HG02852 (cell line): ENCODE data around the gene DSEL.
A peak's percentile ranks its signal among the peaks of the same experiment; 100 is the strongest.

Experiments
- ATAC-seq: cut with Tn5 transposase; IDR thresholded peaks from one replicate; pipeline ENCODE4 v1.9.1; 2021; ENCODE audit warnings: mild to moderate bottlenecking, moderate library complexity; ENCODE audit not compliant: unreplicated experiment

Gene DSEL

DNA sequence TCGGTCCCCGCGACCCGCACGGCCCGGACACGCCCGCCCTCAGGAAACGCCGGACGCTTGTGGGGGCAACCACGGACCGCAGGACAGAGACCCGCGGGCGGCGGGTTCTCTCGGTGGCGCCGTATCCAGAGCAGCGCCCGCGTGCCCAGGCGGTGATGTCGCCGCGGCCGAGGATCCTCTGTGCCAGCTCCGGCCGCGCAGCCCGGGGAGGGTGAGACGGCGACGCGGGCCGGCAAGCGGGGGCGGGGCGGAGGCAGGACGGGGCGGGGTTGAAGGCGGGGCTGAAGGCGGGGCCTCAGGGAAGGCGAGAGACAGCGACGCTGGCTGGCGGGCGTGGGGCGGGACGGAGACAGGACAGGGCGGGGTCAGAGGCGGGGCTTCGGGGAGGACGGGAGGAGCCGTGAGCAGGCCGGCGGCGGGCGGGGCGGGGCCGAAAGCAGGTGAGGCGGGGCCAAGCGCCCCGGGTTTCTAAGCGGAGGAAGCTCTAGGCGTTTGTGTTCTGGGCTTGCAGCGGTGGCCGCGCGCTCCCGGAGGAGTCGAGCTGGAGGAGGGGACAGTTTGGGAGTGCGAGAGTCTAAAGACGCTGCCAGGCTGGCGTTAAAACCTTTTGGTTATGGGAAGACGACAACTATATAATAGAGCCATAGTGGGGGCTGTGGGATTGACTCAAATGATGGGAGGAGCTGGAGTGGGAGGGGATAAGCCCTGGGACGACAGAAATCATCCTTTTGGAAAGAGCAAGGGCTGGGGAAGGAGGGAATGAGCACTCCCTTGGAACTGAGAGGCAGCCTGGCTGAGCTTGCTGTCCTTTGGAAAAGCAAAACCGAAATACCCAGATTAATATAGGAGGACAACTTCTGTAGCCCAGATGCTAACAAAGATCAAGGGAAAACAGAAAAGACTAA, at the start of gene DSEL:
Gene DSEL (minus strand): TSS at position 182 of the 905 bp plus-strand sequence. CDS start 2,112 bp downstream, outside the sequence.
- peak; percentile 92 for ATAC-seq

DNA sequence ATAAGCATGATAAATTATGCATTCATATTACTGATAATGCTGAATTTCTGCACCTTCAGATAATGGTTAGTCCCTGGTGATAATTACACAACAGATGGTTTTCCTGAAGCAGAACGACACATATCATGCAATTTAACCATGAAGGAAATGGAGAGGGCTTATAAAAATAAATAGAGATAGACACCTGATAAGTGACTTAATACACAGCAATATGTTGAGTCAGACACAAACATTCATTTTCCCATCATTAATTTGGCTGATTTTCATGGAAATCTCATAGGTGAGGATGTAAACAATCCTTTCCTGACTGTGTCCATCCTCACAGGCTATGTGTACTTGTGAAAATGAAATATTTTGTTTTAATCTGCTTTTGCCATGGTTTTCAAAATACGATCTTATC, 36.9 kb upstream of the DSEL start:
- no peak for ATAC-seq

DNA sequence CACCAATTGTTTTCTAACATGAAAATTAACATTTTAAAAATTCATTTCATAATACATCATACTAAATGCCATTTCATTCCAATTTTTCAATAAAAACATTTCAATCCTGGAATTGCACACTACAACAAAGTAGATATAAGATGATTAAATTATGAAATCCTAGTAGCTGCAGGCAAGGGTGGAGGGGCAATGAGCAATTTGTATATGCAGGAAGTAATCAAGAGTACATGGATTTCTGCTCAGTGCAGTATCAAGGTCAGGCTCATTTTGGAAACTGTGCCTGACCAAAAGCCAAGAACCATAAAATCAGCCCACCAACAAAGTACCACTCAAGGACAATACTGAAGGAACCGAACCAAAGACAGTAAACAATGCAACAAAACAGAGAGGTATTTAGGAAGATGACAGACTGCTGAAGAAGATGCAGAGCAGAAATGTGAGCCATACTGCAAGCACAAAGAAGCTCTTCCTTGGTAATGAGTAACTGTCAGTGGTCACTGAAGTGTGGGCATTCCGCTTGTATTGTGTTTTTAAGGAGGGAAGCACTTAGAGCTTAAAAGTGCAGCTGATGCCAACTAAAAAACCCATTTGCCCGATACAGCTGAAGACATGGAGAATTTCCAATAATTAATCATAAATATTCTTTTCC, 34.5 kb upstream of the DSEL start:
- no peak for ATAC-seq

DNA sequence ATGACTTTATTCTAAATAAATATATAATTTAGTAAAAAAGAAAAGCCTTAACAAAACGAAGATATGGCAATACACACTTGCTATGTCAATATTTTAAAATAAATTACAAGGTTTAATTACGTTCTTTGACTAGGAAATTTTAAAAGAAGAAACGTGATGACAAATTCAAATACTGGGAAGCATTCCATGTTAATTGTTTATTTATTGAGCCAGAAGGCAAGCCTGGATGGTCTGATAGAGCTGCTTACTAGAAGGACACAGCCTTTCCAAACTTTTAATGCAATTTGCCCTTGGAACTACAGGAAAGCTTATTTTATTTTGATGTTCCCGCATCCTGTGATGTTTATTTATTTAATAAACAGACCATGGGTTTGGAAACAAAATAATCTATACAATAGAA, 33.4 kb upstream of the DSEL start:
- ATAC-seq: no peak

DNA sequence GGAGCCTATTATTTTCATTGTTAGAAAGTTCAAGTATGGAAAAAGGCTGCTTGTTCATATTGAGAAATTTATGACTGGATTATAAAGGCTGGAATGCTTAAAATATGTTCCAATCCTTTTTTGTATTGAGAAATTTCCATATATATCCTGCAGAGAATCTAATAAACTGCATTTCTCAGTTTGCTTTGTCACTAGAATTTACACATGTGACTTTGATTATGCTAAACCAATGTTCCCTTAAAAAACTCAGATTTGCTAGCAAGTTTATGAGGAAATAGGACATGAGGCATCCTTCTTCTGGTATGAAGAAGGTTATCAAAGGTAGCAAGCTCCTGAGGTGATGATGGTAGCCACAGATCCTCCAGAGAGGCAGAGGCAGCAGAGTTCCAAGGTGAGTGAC, 29.2 kb upstream of the DSEL start:
- ATAC-seq: no peak

DNA sequence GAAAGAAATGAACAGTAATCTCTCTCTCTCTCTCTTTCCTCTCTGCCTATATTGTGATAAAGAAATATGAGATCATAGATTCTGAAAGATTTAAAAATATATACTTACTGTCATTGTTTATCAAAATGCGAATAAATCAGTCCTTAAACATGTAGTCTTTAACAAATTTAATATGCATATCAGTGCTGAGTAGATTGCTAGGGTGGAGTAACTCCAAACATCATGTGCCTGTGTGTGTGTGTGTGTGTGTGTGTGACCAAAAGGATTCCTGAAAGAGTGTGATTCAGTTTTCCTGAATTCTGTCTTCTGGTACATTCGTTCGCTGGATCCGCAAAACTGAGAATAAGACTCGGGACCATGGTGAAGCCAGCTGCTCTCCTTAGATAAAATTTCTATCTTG, 24.0 kb upstream of the DSEL start:
- ATAC-seq: no peak

DNA sequence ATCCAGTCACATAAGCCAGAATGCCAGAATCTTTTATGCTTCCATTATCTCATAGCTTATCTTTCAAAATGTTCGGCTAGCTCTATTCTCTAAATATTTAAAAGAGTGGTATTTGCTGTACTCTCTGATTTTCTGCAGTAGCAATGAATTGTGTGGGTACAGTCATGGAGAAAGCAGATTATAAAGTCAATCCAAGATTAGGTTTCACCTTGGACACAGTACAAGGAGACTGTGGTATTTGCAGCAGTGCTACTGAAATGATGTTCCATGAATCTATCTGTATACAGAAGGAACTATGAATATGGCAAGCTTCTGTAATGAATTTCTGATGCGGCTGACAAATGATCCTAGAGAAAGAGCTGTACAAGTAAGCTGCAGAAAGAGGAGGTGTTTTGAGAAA, 15.4 kb upstream of the DSEL start:
- no peak for ATAC-seq

DNA sequence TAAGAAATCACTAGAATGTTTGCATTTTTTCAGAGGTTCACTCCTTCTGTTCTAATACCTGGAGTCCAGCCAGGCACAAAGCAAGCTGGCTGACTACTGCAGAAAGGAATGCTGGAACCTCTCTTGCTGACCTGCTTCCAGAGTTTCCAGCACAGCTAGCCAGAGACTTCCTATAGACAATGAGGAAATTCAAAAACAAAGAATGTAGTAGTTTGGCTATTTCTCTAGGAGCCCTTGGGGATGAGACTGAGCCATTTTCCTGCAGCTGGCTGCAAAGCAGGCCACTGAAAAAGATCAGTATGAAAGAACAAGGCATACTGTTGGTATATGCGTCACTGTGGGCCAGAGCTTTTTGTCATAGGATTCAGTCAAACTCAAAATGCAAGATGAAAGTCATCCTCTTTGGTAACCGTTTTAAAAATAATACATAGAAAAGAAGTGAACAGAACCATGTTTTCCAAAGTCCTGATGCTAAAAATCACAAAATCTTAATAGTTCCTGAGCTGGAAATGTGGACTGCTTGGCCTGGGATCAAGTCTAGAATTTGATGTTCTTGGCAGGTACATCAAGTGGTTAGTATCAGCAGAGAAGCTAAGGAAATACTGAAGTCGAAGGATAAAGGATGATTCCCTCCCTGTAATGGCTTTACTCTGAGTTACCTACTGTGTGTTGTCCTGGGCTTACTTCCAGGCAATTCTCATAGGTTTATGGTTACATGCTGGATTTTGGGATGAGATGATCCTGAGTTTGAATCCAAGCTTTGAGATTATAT, 9.0 kb upstream of the DSEL start:
- no peak for ATAC-seq

DNA sequence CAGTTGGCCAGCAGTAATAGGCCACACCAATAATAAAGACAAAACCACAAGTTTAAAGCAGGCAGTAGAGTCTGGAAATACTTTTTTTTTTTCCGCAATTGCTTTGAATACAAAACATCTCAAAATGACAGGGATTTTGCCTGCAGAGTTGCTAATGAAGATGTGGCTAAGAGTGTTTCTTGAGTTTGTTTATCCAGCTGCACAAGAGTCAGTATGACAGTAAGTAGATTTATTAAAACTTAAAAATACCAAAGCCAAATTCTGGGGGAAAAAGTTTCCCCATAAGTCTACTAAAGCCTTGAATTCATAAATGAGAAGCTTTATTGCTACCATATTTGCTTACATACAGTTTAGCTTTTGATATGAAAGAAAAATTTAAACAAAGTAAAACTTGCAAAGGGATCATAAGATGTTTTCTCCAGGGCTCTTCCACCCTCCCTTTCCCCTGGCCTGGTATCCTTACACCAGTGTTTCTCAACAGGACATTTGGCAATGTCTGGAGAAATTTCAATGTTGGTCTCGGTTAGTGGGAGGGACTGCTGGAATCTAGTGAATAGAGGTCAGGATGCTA, 3.9 kb upstream of the DSEL start:
- ATAC-seq: no peak

DNA sequence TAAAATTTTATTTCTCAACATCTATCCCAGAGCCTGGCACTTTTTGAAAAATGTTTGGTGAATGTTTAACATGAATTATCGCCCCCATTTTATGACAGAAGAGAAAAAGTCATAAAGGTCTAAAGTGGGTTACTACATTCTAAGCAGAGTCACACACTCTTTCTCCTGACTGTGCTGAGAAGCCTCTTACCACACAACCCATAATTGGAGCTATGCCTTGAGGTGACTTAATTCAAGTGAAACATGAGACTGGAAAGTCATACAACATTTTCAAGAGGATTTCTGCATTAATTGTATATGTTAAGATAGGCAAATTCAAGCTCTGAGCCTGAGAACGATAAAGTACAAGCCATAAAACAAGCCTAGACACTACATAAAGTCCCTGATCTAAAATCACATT, 3.1 kb upstream of the DSEL start:
- no peak for ATAC-seq

DNA sequence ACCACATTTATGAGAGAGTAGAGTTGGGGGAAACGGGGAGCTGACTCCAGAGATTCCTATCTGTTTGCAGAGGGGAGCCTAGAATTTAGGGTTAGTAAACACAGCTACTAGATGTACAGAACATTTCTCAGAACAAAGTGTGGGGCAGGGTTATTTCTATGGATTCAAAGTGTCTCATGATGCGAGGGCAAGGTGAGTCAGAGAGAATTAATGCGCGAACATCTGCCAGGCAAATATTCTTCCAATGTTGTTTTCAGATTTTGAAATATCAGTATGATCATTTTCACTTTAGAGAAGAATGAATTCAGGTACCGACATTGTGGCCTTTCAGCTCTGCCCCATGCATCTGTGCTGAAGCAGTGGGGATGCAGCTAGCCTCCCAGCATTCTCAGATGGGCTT, 2.0 kb upstream of the DSEL start:
- no peak for ATAC-seq

DNA sequence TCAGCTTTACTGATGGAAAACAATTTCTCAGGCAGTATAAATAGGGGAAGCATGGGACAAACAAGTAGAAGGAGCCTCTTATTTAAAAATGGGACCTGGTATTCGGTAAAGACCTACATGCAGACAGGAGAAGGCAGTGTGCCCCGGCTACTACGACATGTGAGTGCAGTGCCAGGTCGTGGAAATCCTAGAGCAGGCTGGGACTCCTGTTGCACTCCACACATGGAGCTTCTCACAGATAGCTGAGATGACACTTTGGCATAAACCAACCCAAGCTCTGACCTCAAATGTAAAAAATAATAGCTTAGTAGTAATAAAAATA, 885 bp upstream of the DSEL start:
- no peak for ATAC-seq

DNA sequence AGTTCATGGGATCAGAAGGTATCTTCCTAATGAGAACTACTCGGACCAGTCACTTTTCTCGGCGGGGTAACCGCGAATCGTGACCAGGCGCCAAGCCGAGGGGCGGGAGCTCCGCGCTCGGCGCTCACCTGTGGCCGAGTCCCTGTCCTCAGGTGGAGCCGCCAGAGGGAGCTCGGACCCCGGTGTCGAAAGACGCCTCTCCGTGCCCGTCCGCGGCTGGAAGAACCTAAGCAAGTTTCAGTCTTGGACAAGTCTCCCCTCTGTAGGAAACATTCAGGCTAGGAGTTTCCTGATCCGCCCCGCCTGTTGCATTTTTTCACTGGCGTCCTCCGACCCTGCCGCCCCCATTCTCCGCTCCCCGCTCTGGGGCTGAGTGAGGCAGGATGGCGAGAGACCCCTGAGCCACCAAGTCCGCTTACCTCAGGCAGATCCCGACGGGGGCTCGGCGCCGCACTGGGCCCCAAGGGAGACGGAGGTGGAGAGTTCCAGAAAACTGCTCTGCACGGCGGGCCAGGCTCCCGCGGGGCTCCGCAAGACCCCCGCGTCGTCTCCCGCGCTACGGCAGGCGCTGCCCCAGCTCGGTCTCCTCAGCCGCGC, 480 bp downstream of the DSEL start:
- peak; percentile 32 for ATAC-seq

DNA sequence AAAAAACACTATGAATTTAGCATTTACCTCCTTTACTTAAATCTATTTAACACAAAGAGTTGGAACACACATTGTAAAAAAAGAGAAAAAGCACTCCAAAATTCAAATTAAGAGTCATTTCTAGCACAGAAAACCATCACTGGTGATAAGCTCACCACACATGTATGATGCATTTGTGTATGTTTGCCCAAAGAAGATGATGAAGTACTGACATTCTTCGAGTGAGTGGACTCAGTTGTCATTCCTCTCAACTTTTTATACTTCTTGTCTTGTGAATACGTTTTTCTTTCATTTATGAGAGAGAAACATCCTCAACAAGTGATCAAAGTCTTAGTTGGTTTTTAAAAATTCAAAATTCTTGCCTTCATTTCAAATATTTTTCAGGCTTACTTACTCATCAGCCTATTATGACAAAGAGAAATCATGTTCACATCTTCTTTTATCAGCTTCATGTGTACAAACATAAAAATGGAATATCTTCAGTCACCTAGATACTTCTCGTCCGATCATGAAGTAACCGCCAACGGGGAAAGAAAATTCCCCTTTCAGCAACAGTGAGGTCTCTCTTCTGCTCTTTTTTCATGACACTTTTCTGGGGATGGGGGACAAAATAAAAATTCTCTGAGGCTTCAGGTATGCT, 1.5 kb downstream of the DSEL start:
- ATAC-seq: no peak

DNA sequence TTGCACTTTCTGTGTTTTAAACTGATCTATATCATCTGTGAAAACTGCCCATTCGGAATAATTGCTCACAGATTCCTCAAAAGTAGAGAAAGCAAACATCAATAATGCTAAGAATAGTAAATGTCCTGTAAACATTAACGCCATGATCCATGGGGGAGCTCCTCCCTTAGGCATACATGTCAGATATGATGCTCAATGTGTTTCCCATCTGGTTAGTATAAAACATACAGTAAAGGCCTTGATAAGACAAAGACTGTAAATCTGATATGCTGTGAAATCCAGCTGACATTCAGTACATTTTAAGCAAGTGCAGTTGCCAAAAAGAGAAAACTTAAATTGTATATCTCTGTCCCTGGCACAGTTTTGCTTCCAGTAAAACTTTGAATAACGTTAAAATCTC, 2.1 kb downstream of the DSEL start:
- no peak for ATAC-seq

DNA sequence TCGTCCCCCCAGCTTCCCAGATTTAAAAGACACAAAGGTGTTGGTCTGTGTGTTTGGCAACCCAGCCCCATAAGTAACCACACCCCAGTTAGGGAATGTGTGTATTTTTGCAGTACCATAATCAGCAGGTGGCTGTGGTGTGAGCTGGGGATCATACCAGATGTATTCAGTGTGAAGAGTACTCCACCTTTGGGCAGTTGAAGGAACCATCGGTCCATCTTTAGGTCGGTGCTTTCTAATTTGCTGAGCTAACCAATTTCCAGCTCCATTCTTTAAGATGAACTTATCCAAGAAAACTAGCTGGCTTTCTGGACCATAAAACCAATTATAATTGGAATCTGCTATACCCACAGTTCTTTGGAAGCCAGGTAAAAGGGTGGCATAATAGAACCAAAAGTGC, 3.2 kb downstream of the DSEL start:
- no peak for ATAC-seq

DNA sequence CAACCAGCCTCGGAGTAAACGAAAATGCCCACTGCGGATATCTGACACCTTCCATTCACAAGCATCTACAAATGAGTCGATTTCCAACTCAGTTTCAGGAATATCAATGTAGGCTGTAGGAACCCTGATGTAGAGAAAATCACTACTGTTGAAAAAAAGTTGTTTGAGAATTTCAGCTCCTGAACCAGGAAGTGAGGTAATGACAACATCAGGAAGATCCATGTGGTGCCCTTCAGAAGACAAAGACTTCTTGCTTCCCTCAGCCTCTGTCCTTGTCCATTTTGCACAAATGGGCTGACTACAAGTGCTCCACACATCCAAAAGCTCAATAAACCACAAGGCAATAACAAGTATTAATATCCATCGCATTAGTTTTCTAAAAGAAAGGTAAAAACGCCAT, 4.7 kb downstream of the DSEL start:
- no peak for ATAC-seq

DNA sequence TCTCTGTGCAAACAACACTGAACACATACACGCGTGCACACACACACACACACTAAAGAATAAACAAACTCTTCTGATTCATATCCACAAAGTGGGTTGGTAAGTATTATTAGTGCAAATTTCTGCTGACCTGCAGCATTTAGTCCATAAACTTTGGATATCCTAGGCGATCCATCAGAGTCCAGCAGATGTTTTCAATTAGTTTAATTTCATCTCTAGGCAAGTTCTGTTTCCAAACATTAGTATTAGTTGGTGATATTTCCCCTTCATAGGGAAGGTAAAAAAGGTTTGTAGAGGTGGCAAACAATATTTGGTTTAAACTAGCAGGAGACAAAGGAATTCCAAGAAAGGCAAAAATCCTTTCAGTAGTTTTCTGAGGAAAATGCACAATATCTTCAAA, 5.7 kb downstream of the DSEL start:
- ATAC-seq: no peak

DNA sequence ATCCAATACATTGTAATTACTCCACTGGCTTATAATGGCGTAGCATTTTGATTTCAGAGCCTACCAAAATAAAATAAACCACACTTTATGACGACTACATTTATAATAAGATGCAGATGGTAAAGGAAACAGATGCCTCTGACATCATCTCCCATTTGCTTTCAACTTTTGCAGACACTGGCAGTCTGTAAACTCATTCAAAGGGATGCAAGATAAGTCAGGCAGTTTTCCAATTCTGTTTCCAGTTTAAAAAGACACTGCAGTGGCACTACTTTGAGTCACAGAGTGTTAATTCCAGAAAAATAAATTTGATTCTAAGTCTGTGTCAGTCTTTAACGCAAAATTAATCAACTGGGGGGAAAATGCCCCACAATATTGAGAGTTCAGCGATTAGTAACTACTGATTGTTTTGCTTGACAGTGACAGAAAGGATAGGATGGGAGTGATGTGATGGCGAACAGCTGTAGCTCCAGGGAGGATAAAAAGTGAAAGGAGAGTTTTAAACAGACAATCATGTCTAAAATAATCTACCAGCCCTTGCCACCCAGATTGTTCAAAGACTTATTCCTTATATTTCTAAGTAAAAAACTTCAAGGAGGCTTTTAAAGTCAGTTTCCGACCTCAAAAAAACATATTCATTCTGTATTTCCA, 6.7 kb downstream of the DSEL start:
- no peak for ATAC-seq

DNA sequence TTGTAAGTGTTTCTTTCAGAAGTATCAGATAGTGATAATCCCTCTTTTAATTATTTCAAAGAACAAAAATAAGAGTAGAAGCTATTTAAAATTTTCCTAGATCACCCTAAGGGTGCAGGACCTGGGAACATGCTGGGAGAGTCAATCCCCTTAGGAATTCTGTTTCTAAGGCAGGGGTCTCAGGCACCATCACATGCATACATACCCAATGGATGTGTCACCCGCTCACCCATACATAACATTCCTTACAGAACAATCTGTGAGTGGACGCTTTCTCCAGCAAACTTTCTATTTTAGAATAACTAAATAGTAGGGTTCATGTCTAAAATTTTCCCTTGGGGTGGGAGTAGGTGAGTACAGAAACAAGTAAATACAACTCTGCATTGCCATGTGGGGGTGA, 8.4 kb downstream of the DSEL start:
- no peak for ATAC-seq
